Measurements from ENCODE around the gene NFATC2. TPM values are rescaled to one million over a fixed set of nuclear protein-coding genes. Genes with fewer than 3 reads are reported as not detected.

The NFATC2 gene
- total RNA-seq, 1 experiment from 2014 or later, result 5.0 TPM

- H4K20me1 ChIP-seq (ENCODE audit: insufficient read depth), result no peaks in the 10 kb centered on the region
- POLR2A ChIA-PET, result no interaction called here
- H3K27ac ChIP-seq (ENCODE audit: low read depth, low read length), result no peak overlapping the region
- RAD21 ChIA-PET (ENCODE audit: low non-redundant PET in 1 of 2, low total read pairs in 2 of 2, uncharacterized antibody in 2 of 2, unreplicated experiment in 2 of 2), result no interaction called here
- CTCF ChIA-PET, result no interaction called here
- TF ChIP-seq POLR2A (IDR thresholded peaks at IDR 0.05; ENCODE audit: borderline replicate concordance, extremely low read depth, insufficient read depth, insufficient read length), result no peak
- DNase-seq (ENCODE audit: low read depth, low spot score) (no peak), ATAC-seq (no peak)
- no peaks in the 10 kb centered on the region for H3K9me3 ChIP-seq (ENCODE audit: control insufficient read depth in 1 of 2, insufficient read depth in 1 of 2, low read depth in 1 of 2, low read length in 2 of 2)
- H3K9me2 ChIP-seq (ENCODE audit: insufficient read depth), result no peaks in the 10 kb centered on the region
- no TSS peak for BruUV-seq (replicated peaks)
- H3K27me3 ChIP-seq (ENCODE audit: insufficient read depth, low read length), result no peaks in the 10 kb centered on the region
- no peak overlapping the region for H2AFZ ChIP-seq (ENCODE audit: low read depth, low read length, poor library complexity, severe bottlenecking)
- intact Hi-C loops (cut with micrococcal nuclease), result no loop called here
- H3K4me3 ChIP-seq (replicated peaks in 1 of 2; ENCODE audit: low read depth in 1 of 2, low read length in 2 of 2), result no peak overlapping the region
- H3K9ac ChIP-seq (ENCODE audit: low read length), result no peak overlapping the region
- no peaks in the 10 kb centered on the region for H3K4me1 ChIP-seq (ENCODE audit: control insufficient read depth in 1 of 2, insufficient read depth in 2 of 2, low read length in 2 of 2)
- no peaks in the 10 kb centered on the region for H3K36me3 ChIP-seq (ENCODE audit: control insufficient read depth in 1 of 2, insufficient read depth in 2 of 2, low read length in 2 of 2)
- H3K79me2 ChIP-seq (ENCODE audit: insufficient read depth, low read length), result no peaks in the 10 kb centered on the region
- no peak overlapping the region for H3K4me2 ChIP-seq (ENCODE audit: low read length)
Observed at GRCh38 chr20:51470907-51471411, 71.6 kb downstream of the NFATC2 start.

- no peaks in the 10 kb centered on the region for H3K9me2 ChIP-seq (ENCODE audit: insufficient read depth)
- no peak for ATAC-seq
- H3K9me3 ChIP-seq (ENCODE audit: control insufficient read depth in 1 of 2, insufficient read depth in 1 of 2, low read depth in 1 of 2, low read length in 2 of 2), result no peaks in the 10 kb centered on the region
- H2AFZ ChIP-seq (ENCODE audit: low read depth, low read length, poor library complexity, severe bottlenecking), result no peak overlapping the region
- H3K27me3 ChIP-seq (ENCODE audit: insufficient read depth, low read length), result no peaks in the 10 kb centered on the region
- no peaks in the 10 kb centered on the region for H3K79me2 ChIP-seq (ENCODE audit: insufficient read depth, low read length)
- CTCF ChIA-PET, result no interaction called here
- H3K27ac ChIP-seq (ENCODE audit: low read depth, low read length), result no peak overlapping the region
- BruUV-seq (replicated peaks), result no TSS peak
- no peak overlapping the region for H3K4me2 ChIP-seq (ENCODE audit: low read length)
- no peaks in the 10 kb centered on the region for H3K4me1 ChIP-seq (ENCODE audit: control insufficient read depth in 1 of 2, insufficient read depth in 2 of 2, low read length in 2 of 2)
- intact Hi-C loops (cut with micrococcal nuclease), result no loop called here
- TF ChIP-seq TCF7L2 (IDR thresholded peaks at IDR 0.05; ENCODE audit: borderline replicate concordance, extremely low read depth, insufficient read depth, insufficient read length), result no peak
- TF ChIP-seq ATF3 (IDR thresholded peaks at IDR 0.05), result no peak
- TF ChIP-seq ELF1 (IDR thresholded peaks at IDR 0.05; ENCODE audit: borderline replicate concordance, low read depth), result no peak
- H4K20me1 ChIP-seq (ENCODE audit: insufficient read depth), result no peaks in the 10 kb centered on the region
- RAD21 ChIA-PET (ENCODE audit: low non-redundant PET in 1 of 2, low total read pairs in 2 of 2, uncharacterized antibody in 2 of 2, unreplicated experiment in 2 of 2), result no interaction called here
- H3K4me3 ChIP-seq (replicated peaks in 1 of 2; ENCODE audit: low read depth in 1 of 2, low read length in 2 of 2), result no peak overlapping the region
- no peaks in the 10 kb centered on the region for H3K36me3 ChIP-seq (ENCODE audit: control insufficient read depth in 1 of 2, insufficient read depth in 2 of 2, low read length in 2 of 2)
- no peak for DNase-seq (ENCODE audit: low read depth, low spot score)
- H3K9ac ChIP-seq (ENCODE audit: low read length), result no peak overlapping the region
- POLR2A ChIA-PET, result no interaction called here
Observed at GRCh38 chr20:51470499-51470820, 72.1 kb downstream of the NFATC2 start.

Measured in HCT116 (cell line).